Activated naive CD4-positive, alpha-beta T cell treated with anti-CD3 and anti-CD28 coated beads, Interleukin-2, amount 50 U/mL, for 72 hours (primary cell): Measurements from ENCODE around the gene C1QL2. TPM values are rescaled to one million over a fixed set of nuclear protein-coding genes. Genes with fewer than 3 reads are reported as not detected.

Source experiments
- total RNA-seq, 2 donors: library from RNA; stranded (reverse); gene quantifications; one replicate each; pipeline ENCODE4 v1.2.3, GENCODE V29; 2022

The C1QL2 gene
- total RNA-seq, 2 donors from 2014 or later = not detected

Other genes with a start within 250 kb of the C1QL2 start
- gene MARCO, start 216.6 kb downstream of the C1QL2 start, total RNA-seq = not detected
- under 1 TPM in 1 of 2 donors, not detected in 1; 0.70 TPM for gene STEAP3, start 65.1 kb upstream of the C1QL2 start, total RNA-seq
- 10 to 100 TPM in 1 of 2 donors, 1 to 10 TPM in 1; 6.1 to 31.6 TPM for gene C2orf76, start 208.1 kb upstream of the C1QL2 start, total RNA-seq
- gene DBI, start 208.2 kb upstream of the C1QL2 start, total RNA-seq = 100 to 1,000 TPM in 1 of 2 donors, 10 to 100 TPM in 1; 90.8 to 131 TPM